H9 (cell line): ENCODE measurements around the gene FRYL. TPM values are rescaled to one million over a fixed set of nuclear protein-coding genes. Genes with fewer than 3 reads are reported as not detected.

Experiments used
- DNase-seq: peaks from one replicate; pipeline ENCODE4 v3.0.0-alpha.2; 2017
- H2AFZ ChIP-seq: one replicate; pipeline ENCODE4 v1.6.1; 2013; ENCODE audit warnings: mild to moderate bottlenecking, low read length, control low read depth, moderate library complexity
- H2AK5ac ChIP-seq: 2 replicates; pipeline ENCODE4 v1.6.1; 2013; ENCODE audit warnings: low read length, control low read depth, mixed read lengths; ENCODE audit not compliant: insufficient read length
- H2BK120ac ChIP-seq: one replicate; pipeline ENCODE4 v1.6.1; 2013; ENCODE audit warnings: low read depth, mild to moderate bottlenecking, low read length, control low read depth, inconsistent platforms; ENCODE audit not compliant: poor library complexity, severe bottlenecking
- H2BK12ac ChIP-seq: 2 replicates; pipeline ENCODE4 v1.6.1; 2013; ENCODE audit warnings: low read length, control low read depth, mixed read lengths, low read depth; ENCODE audit not compliant: insufficient read length
- H2BK15ac ChIP-seq: 2 replicates; pipeline ENCODE4 v1.6.1; 2013; ENCODE audit warnings: low read depth, low read length, control low read depth
- H2BK20ac ChIP-seq: one replicate; pipeline ENCODE4 v1.6.1; 2013; ENCODE audit warnings: low read depth, mild to moderate bottlenecking, low read length, control low read depth, inconsistent platforms; ENCODE audit not compliant: poor library complexity, severe bottlenecking
- H2BK5ac ChIP-seq: 2 replicates; pipeline ENCODE4 v1.6.1; 2013; ENCODE audit warnings: low read length, control low read depth, mixed read lengths; ENCODE audit not compliant: insufficient read length
- H3K14ac ChIP-seq: 2 replicates; pipeline ENCODE4 v1.6.1; 2013; ENCODE audit warnings: low read length, control low read depth; ENCODE audit not compliant: insufficient read depth
- H3K18ac ChIP-seq: 2 replicates; pipeline ENCODE4 v1.6.1; 2013; ENCODE audit warnings: low read depth, mild to moderate bottlenecking, mixed read lengths, low read length, control low read depth; ENCODE audit not compliant: insufficient read length
- H3K23ac ChIP-seq: 2 replicates; pipeline ENCODE4 v1.6.1; 2013; ENCODE audit warnings: low read length, control low read depth, mixed read lengths, low read depth; ENCODE audit not compliant: insufficient read length
- H3K23me2 ChIP-seq: 2 replicates; pipeline ENCODE4 v1.6.1; 2013; ENCODE audit warnings: low read depth, mild to moderate bottlenecking, mixed read lengths, low read length, control low read depth; ENCODE audit not compliant: insufficient read length, poor library complexity, severe bottlenecking
- H3K27ac ChIP-seq: 2 replicates; pipeline ENCODE4 v1.5.1; 2013; ENCODE audit warnings: low read length, control low read depth, mixed read lengths, low read depth; ENCODE audit not compliant: insufficient read length
- H3K27me3 ChIP-seq: 2 replicates; pipeline ENCODE4 v1.6.1; 2013; ENCODE audit warnings: low read length, control low read depth, inconsistent platforms; ENCODE audit not compliant: insufficient read depth
- H3K4ac ChIP-seq: 2 replicates; pipeline ENCODE4 v1.6.1; 2013; ENCODE audit warnings: low read depth, mild to moderate bottlenecking, control low read depth, inconsistent platforms, low read length, moderate library complexity
- H3K4me1 ChIP-seq: 2 replicates; pipeline ENCODE4 v1.6.1; 2013; ENCODE audit warnings: low read length, control low read depth, inconsistent platforms; ENCODE audit not compliant: insufficient read depth
- H3K4me2 ChIP-seq: 2 replicates; pipeline ENCODE4 v1.6.1; 2013; ENCODE audit warnings: low read length, control low read depth, mixed read lengths; ENCODE audit not compliant: insufficient read length, insufficient read depth
- H3K56ac ChIP-seq: 2 replicates; pipeline ENCODE4 v1.6.1; 2013; ENCODE audit warnings: low read depth, mild to moderate bottlenecking, mixed read lengths, low read length, control low read depth; ENCODE audit not compliant: insufficient read length
- H3K79me1 ChIP-seq: 2 replicates; pipeline ENCODE4 v1.6.1; 2013; ENCODE audit warnings: low read depth, mild to moderate bottlenecking, moderate library complexity, low read length, control low read depth, inconsistent platforms; ENCODE audit not compliant: insufficient read depth, poor library complexity, severe bottlenecking
- H3K79me2 ChIP-seq: 2 replicates; pipeline ENCODE4 v1.6.1; 2013; ENCODE audit warnings: low read length, control low read depth, inconsistent platforms; ENCODE audit not compliant: insufficient read depth
- H3K9ac ChIP-seq: 2 replicates; pipeline ENCODE4 v1.6.1; 2013; ENCODE audit warnings: low read length, control low read depth, mixed read lengths; ENCODE audit not compliant: insufficient read length; ENCODE audit errors: extremely low read depth
- H3K9me3 ChIP-seq: one replicate; pipeline ENCODE4 v1.6.1; 2013; ENCODE audit warnings: low read depth, low read length, inconsistent platforms; ENCODE audit not compliant: control insufficient read depth
- H3T11ph ChIP-seq: one replicate; pipeline ENCODE4 v1.6.1; 2013; ENCODE audit warnings: mild to moderate bottlenecking, low read length, control low read depth, inconsistent platforms
- H4K20me1 ChIP-seq: one replicate; pipeline ENCODE4 v1.6.1; 2013; ENCODE audit not compliant: control insufficient read depth, insufficient read length, insufficient read depth
- H4K5ac ChIP-seq: 2 replicates; pipeline ENCODE4 v1.6.1; 2013; ENCODE audit warnings: low read depth, mild to moderate bottlenecking, mixed read lengths, low read length, control low read depth; ENCODE audit not compliant: insufficient read length
- H4K8ac ChIP-seq: replicated peaks from 2 replicates; pipeline ENCODE4 v1.6.1; 2013; ENCODE audit warnings: low read length, control low read depth, mixed read lengths, low read depth; ENCODE audit not compliant: insufficient read length
- H4K91ac ChIP-seq: 2 replicates; pipeline ENCODE4 v1.6.1; 2013; ENCODE audit warnings: low read depth, mild to moderate bottlenecking, moderate library complexity, mixed read lengths, low read length, control low read depth; ENCODE audit not compliant: insufficient read length
- H3K27ac Mint-ChIP-seq, 3 experiments: 2 replicates in 2 of 3; 3 replicates in 1 of 3; pipeline ENCODE4 v1.8.0; 2020 to 2021; ENCODE audit warnings: mixed read lengths in 3 of 3, mild to moderate bottlenecking in 1 of 3, moderate library complexity in 1 of 3
- H3K27me3 Mint-ChIP-seq: 2 replicates; pipeline ENCODE4 v1.8.0; 2021; ENCODE audit warnings: low read depth, mild to moderate bottlenecking, moderate library complexity, mixed read lengths
- H3K36me3 Mint-ChIP-seq, 3 experiments: 2 replicates in 2 of 3; 3 replicates in 1 of 3; pipeline ENCODE4 v1.8.0; 2020 to 2021; ENCODE audit warnings: low read depth in 3 of 3, mixed read lengths in 3 of 3; ENCODE audit not compliant: insufficient read depth in 1 of 3
- H3K4me1 Mint-ChIP-seq, 2 experiments: 2 replicates each; pipeline ENCODE4 v1.8.0; 2020; ENCODE audit warnings: mixed read lengths in 2 of 2
- H3K4me3 Mint-ChIP-seq, 2 experiments: 2 replicates in 1 of 2; 3 replicates in 1 of 2; pipeline ENCODE4 v1.8.0; 2020 to 2021; ENCODE audit warnings: mild to moderate bottlenecking in 2 of 2, mixed read lengths in 2 of 2, moderate library complexity in 1 of 2
- H3K9me3 Mint-ChIP-seq, 2 experiments: 2 replicates in 1 of 2; 3 replicates in 1 of 2; pipeline ENCODE4 v1.8.0; 2020; ENCODE audit warnings: mild to moderate bottlenecking in 2 of 2, mixed read lengths in 2 of 2, moderate library complexity in 1 of 2
- CTCF ChIP-seq: fragments of 200-600 bp; sonication (generic); conservative IDR thresholded peaks from 3 replicates; pipeline ENCODE4 v1.8.0; 2021; ENCODE audit warnings: antibody characterized with exemption, mild to moderate bottlenecking
- WGBS: extraction: QIAGEN DNeasy Blood & Tissue Kit; methylation state at CpG from one replicate; pipeline ENCODE4 v1.1.7; 2013; ENCODE audit warnings: missing lambda C conversion rate, low lambda C conversion rate, mixed read lengths; ENCODE audit not compliant: insufficient read length; ENCODE audit errors: extremely low coverage; 5-methylcytosine and 5-hydroxymethylcytosine counted together
- total RNA-seq: library from RNA; stranded (reverse); gene quantifications from 2 replicates; pipeline ENCODE4 v1.2.1, GENCODE V29; 2021

Gene FRYL
- total RNA-seq, 1 experiment from 2014 or later, result 31.5 TPM

- WGBS, result no CpG with 5 or more reads among the region's 2 CpGs
- no peak overlapping the region for H2BK15ac ChIP-seq
- no peak overlapping the region for H4K91ac ChIP-seq
- Mint-ChIP-seq H3K9me3 (no peaks in the 10 kb centered on the region), H3K4me1 (peaks cover 12 to 13% of the 10 kb centered on the region in 2 experiments), H3K36me3 (no peaks in the 10 kb centered on the region), H3K4me3 (no peak overlapping the region), H3K27me3 (no peaks in the 10 kb centered on the region; the same call in 1 of the 2 replicates), H3K27ac (no peak overlapping the region)
- H3K18ac ChIP-seq, result no peak overlapping the region
- H3K14ac ChIP-seq, result no peak overlapping the region
- no peaks in the 10 kb centered on the region for H3K9me3 ChIP-seq
- no peak overlapping the region for H2AK5ac ChIP-seq
- H3K9ac ChIP-seq, result no peak overlapping the region
- no peak overlapping the region for H2BK5ac ChIP-seq
- H3K27ac ChIP-seq, result no peak overlapping the region
- no peak overlapping the region for H2BK20ac ChIP-seq
- H4K20me1 ChIP-seq, result peaks cover 3% of the 10 kb centered on the region
- H3K4me1 ChIP-seq, result no peaks in the 10 kb centered on the region
- H3T11ph ChIP-seq, result no peak overlapping the region
- H2BK120ac ChIP-seq, result no peak overlapping the region
- H2BK12ac ChIP-seq, result no peak overlapping the region
- H3K27me3 ChIP-seq, result no peaks in the 10 kb centered on the region; the same call in 1 of the 2 replicates
- H3K56ac ChIP-seq, result no peak overlapping the region
- no peak overlapping the region for H3K4ac ChIP-seq
- no peaks in the 10 kb centered on the region for H3K23me2 ChIP-seq
- no peak for DNase-seq
- H3K79me1 ChIP-seq, result no peaks in the 10 kb centered on the region
- H4K5ac ChIP-seq, result no peak overlapping the region
- H4K8ac ChIP-seq, result no peak overlapping the region
- no peak overlapping the region for H3K23ac ChIP-seq
- H3K4me2 ChIP-seq, result no peak overlapping the region
- H2AFZ ChIP-seq, result no peak overlapping the region
- TF ChIP-seq CTCF, result no peak
- H3K79me2 ChIP-seq, result no peaks in the 10 kb centered on the region
These were observed 35.4 kb upstream of the FRYL start for GRCh38 chr4:48815483-48815882.
